HG03457 (cell line): ENCODE measurements around the gene SOX21.

Source experiments
- ATAC-seq: cut with Tn5 transposase; IDR thresholded peaks from one replicate; pipeline ENCODE4 v1.9.1; 2021; ENCODE audit warnings: moderate number of reproducible peaks; ENCODE audit not compliant: unreplicated experiment

SOX21 gene

GRCh38 chr13:94679614-94680013 lies 32.7 kb downstream of the SOX21 start:
- ATAC-seq = no peak

GRCh38 chr13:94678845-94679244 lies 33.5 kb downstream of the SOX21 start:
- ATAC-seq = no peak

- ATAC-seq = no peak
Observed at GRCh38 chr13:94677799-94678198, 34.5 kb downstream of the SOX21 start.

- no peak for ATAC-seq
Observed at GRCh38 chr13:94674609-94675348, 37.6 kb downstream of the SOX21 start.

DNA sequence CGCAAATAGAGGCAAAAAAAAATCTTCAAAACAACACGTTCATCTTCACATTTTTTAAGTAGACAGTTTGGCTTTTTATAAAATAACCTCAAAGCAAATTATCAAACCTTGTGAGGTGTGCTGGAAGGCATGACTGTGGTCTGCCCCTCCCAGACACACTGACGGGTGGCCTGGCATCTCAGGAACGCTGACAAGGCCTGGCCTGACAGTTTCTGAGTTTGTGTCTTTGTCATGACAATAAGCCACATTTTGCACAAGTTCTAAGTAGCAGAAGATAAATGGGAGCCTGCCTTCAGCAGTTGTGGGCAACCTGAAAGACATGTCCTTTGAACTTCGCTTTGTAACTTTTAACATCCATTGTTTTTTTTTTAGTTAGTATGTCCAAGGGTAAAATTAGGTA lies 38.5 kb downstream of the SOX21 start:
- ATAC-seq = no peak

- no peak for ATAC-seq
Observed at GRCh38 chr13:94672400-94672799, 39.9 kb downstream of the SOX21 start.

- no peak for ATAC-seq
Observed at GRCh38 chr13:94667190-94667589, 45.2 kb downstream of the SOX21 start.

DNA sequence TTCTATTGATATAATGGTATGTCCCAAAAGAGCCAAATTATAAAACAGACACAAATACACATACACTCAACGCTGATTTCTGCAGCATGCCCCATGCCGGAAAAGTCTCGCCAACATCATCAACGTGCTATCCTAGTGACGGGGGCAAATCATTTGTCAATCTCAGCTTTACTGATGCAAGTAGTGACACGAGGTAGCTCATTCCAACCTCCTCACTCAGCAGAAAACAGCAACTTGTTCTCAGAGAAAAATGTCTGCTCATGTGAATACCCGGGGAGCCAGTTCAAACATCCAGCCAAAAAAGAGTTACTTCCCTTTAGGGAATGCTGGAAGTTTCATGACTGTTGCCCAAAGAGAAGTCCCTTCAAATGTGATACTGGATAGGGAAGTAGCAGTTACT lies 46.3 kb downstream of the SOX21 start:
- no peak for ATAC-seq

DNA sequence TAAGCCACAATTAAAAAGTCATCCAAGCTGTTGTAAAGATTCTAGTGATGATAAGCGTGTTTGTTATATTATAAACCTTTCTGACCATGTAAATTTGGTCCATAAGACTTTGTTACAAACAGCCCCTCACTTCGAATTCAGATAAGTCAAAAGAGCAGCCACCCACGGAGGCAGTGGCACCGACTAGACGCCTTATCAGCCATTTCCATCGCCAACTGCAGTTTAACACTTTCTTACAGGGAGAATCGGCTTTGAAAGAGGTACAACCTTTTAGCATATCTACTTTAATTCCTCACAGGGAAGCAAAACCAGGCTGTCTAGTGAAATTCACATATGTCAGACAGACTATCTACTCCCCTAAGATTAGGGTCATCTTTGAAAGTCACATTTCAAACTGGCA lies 47.5 kb downstream of the SOX21 start:
- ATAC-seq = no peak

- ATAC-seq = no peak
Observed at GRCh38 chr13:94662274-94662945, 49.9 kb downstream of the SOX21 start.

- ATAC-seq = no peak
Observed at GRCh38 chr13:94661406-94661805, 50.9 kb downstream of the SOX21 start.

- ATAC-seq = no peak
Observed at GRCh38 chr13:94660695-94661326, 51.5 kb downstream of the SOX21 start.
